PC-9 (cell line): ENCODE measurements around the gene SULT1A3. TPM values are rescaled to one million over a fixed set of nuclear protein-coding genes. Genes with fewer than 3 reads are reported as not detected.

Experiments
- BruUV-seq: library from RNA; stranded (reverse); fragments of 400-500 nt; replicated peaks from 2 replicates; lab custom pipeline; 2021; lab: Mats Ljungman, UMichigan
- CTCF ChIA-PET: fragments of 300-600 bp; sonication (Branson Sonifier 250); formaldehyde crosslinking; loops from one replicate; lab custom pipeline; 2022; ENCODE audit warnings: antibody characterized with exemption; lab: Charles Lee
- POLR2A ChIA-PET: fragments of 300-600 bp; sonication (Branson Sonifier 250); formaldehyde crosslinking; loops from one replicate; lab custom pipeline; 2022; ENCODE audit warnings: antibody characterized with exemption; ENCODE audit not compliant: unreplicated experiment; lab: Charles Lee
- DNase-seq, 2 experiments: peaks; one replicate each; pipeline versions ENCODE4 v3.0.0 to v3.0.0-alpha.2; 2015 to 2022; ENCODE audit warnings: mixed read lengths in 1 of 2
- H2AFZ ChIP-seq: fragments of 200-600 bp; sonication (generic); 2 replicates; pipeline ENCODE4 v1.8.1; 2017; ENCODE audit warnings: antibody characterized with exemption
- H3F3A ChIP-seq: fragments of 200-600 bp; sonication (generic); 2 replicates; pipeline ENCODE4 v1.8.1; 2017; ENCODE audit warnings: antibody characterized with exemption, mild to moderate bottlenecking, low read depth; ENCODE audit not compliant: insufficient read depth
- H3K27ac ChIP-seq: fragments of 200-600 bp; sonication (generic); 2 replicates; pipeline ENCODE4 v1.6.1; 2016; ENCODE audit warnings: mixed run types
- H3K27me3 ChIP-seq: fragments of 200-600 bp; sonication (generic); 2 replicates; pipeline ENCODE4 v1.6.1; 2016; ENCODE audit warnings: low read depth, mixed run types; ENCODE audit not compliant: insufficient read depth
- H3K36me3 ChIP-seq: fragments of 200-600 bp; sonication (generic); 2 replicates; pipeline ENCODE4 v1.6.1; 2016; ENCODE audit warnings: low read depth, mixed run types
- H3K4me1 ChIP-seq: fragments of 200-600 bp; sonication (generic); replicated peaks from 2 replicates; pipeline ENCODE4 v1.6.1; 2016; ENCODE audit warnings: mixed run types; ENCODE audit not compliant: insufficient read depth
- H3K4me2 ChIP-seq: fragments of 200-600 bp; sonication (generic); 2 replicates; pipeline ENCODE4 v1.6.1; 2017; ENCODE audit warnings: mixed run types
- H3K4me3 ChIP-seq: fragments of 200-600 bp; sonication (generic); 2 replicates; pipeline ENCODE4 v1.6.1; 2016; ENCODE audit warnings: mixed run types
- H3K79me2 ChIP-seq: fragments of 200-600 bp; sonication (generic); 2 replicates; pipeline ENCODE4 v1.6.1; 2017; ENCODE audit warnings: low read depth, mixed run types
- H3K9me2 ChIP-seq: fragments of 200-600 bp; sonication (generic); 2 replicates; pipeline ENCODE4 v1.8.1; 2017; ENCODE audit warnings: mild to moderate bottlenecking; ENCODE audit not compliant: insufficient read depth
- H3K9me3 ChIP-seq: fragments of 200-600 bp; sonication (generic); 2 replicates; pipeline ENCODE4 v1.8.1; 2016; ENCODE audit warnings: low read depth; ENCODE audit not compliant: insufficient read depth
- H4K20me1 ChIP-seq: fragments of 200-600 bp; sonication (generic); 2 replicates; pipeline ENCODE4 v1.8.1; 2017; ENCODE audit not compliant: insufficient read depth
- EZH2 ChIP-seq: fragments of 200-600 bp; sonication (generic); IDR thresholded peaks from 2 replicates; pipeline ENCODE4 v1.8.0; 2017; ENCODE audit warnings: antibody characterized with exemption, low read depth
- intact Hi-C: fragments of 100-400 bp; cut with micrococcal nuclease; formaldehyde crosslinking; loops from one replicate; pipeline ENCODE4 v1.10.0; 2022; ENCODE audit not compliant: unreplicated experiment
- total RNA-seq: library from RNA; stranded (reverse); gene quantifications from 2 replicates; pipeline ENCODE4 v1.2.3, GENCODE V29; 2021
- TF ChIP-seq, protein P1 (sequence below): fragments of 200-600 bp; sonication (generic); conservative IDR thresholded peaks from 2 replicates; pipeline ENCODE4 v1.6.1; 2017; ENCODE audit warnings: mixed run types, antibody characterized with exemption, mild to moderate bottlenecking, moderate library complexity

The SULT1A3 gene
- total RNA-seq, 1 experiment from 2014 or later, result 103 TPM

DNA sequence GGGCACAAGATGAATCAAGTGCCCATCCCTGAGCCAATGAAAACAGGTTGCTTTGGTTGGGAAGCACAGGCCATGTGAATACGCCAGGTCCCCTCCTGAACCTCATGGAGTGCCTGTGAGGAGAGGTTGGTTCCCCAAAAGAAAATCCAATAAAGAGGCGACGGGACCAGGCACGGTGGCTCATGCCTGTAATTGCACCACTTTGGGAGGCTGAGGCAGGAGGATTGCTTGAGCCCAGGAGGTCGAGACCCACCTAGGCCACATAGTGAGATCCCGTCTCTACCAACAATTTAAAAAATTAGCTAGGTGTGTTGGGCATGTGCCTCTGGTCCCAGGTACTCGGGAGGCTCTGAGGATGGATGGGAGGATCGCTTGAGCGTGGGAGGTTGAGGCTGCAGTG is 19.1 kb upstream of the SULT1A3 start:
- Histone ChIP-seq H4K20me1 (no peaks in the 10 kb centered on the region), H3K9me3 (no peaks in the 10 kb centered on the region), H3K4me2 (no peak overlapping the region), H3K4me1 (peaks cover 14% of the 10 kb centered on the region), H3K79me2 (no peaks in the 10 kb centered on the region), H2AFZ (no peak overlapping the region), H3K36me3 (no peaks in the 10 kb centered on the region), H3K4me3 (no peak overlapping the region), H3K27ac (no peak overlapping the region), H3K27me3 (no peaks in the 10 kb centered on the region), H3K9me2 (no peaks in the 10 kb centered on the region), H3F3A (peaks cover 20% of the 10 kb centered on the region; the same call in 1 of the 2 replicates)
- TF ChIP-seq, protein P1, sequence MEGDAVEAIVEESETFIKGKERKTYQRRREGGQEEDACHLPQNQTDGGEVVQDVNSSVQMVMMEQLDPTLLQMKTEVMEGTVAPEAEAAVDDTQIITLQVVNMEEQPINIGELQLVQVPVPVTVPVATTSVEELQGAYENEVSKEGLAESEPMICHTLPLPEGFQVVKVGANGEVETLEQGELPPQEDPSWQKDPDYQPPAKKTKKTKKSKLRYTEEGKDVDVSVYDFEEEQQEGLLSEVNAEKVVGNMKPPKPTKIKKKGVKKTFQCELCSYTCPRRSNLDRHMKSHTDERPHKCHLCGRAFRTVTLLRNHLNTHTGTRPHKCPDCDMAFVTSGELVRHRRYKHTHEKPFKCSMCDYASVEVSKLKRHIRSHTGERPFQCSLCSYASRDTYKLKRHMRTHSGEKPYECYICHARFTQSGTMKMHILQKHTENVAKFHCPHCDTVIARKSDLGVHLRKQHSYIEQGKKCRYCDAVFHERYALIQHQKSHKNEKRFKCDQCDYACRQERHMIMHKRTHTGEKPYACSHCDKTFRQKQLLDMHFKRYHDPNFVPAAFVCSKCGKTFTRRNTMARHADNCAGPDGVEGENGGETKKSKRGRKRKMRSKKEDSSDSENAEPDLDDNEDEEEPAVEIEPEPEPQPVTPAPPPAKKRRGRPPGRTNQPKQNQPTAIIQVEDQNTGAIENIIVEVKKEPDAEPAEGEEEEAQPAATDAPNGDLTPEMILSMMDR, result no peak
- no peak for TF ChIP-seq EZH2
- CTCF ChIA-PET, result interaction anchor here (0.6 kb wide), 2 partner anchors 88 to 221 kb away, joined by 3 to 8 read pairs; no protein-coding TSS in a partner anchor
- intact Hi-C loops, result no loop called here
- POLR2A ChIA-PET, result interaction anchor here (0.7 kb wide), 1 partner anchor 276 kb away, joined by 3 read pairs; no protein-coding TSS in a partner anchor
- DNase-seq, result no peak
- BruUV-seq, result no TSS peak

DNA sequence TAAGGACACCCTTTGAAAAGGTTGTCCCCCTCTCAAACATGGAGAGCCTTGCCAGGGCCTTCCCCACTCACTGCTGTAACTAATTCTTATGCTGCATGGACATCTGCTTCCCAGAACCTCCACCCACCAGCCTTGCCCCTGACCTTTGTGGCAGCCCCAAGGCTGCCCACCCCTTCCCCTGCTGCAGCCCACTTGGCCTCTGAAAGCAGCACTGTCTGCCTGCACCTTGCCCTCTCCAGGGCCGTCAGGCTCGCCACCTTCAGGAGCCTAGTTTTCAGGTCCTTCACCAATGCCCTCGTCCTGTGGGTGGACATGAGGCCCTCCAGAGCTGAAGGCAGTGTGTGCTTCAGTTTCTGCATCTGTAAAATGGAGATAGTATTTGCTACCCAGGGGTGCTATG is 18.3 kb upstream of the SULT1A3 start:
- POLR2A ChIA-PET, result interaction anchor here (0.6 kb wide), 1 partner anchor 238 kb away, joined by 3 read pairs; no protein-coding TSS in a partner anchor

DNA sequence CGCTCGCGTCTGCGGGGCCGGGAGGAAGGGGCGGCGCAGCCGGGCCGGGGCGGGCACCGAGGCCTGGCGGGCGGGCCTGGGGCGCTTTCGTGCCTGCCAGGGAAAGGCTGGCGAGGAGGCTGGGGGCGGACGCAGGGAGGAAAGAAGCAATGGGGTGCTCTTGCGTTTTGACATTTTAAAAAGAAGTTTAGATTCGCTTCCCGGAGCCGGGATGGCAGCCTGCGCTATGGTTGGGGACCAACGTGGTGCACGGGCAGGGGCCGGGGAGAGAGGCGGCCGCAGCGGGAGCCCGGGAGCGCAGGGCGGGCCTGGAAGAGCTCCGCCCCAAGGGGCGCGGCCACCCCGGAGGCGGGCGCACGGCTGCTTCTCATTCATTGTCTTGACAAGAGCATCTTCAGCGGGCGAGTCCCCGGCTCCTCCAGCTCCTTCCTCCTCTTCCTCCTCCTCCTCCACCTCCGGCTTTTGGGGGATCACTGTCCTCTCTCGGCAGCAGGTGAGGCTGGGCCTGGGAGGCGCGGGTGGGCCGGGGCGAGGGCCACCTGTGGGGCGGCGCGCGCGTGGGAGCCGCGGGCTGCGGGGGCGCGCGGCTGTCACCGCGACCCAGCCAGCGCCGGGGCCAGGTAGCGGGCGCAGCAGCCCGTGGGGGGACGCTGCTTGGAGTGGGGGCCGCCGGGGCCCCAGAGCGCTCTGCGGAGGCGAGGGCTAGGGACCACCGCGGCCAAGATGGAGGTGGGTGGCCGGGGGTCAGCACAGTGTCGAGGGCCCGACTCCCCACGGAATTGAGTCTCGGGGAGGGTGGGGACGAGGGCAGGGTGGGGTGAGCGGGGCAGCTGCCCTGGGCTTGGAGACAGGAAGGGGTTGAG is 15.6 kb upstream of the SULT1A3 start, which contains the start of gene CORO1A:
Gene CORO1A (plus strand): TSS at position 370 of the 863 bp plus-strand sequence. CDS start 1,608 bp downstream, outside the sequence.
- H2AFZ ChIP-seq, result peak within 1 kb of the TSS; percentile 85
- ChIA-PET POLR2A (interaction anchor here (0.9 kb wide), 1 partner anchor 716 kb away, joined by 5 read pairs; no protein-coding TSS in a partner anchor), CTCF (interaction anchor here (0.6 kb wide), 2 partner anchors 71 to 72 kb away, joined by 3 to 11 read pairs; no protein-coding TSS in a partner anchor)
- H3F3A ChIP-seq, result peaks cover 24% of the 10 kb centered on the region; the same call in 1 of the 2 replicates
- no peaks in the 10 kb centered on the region for H3K79me2 ChIP-seq
- H3K4me1 ChIP-seq, result peaks cover 8% of the 10 kb centered on the region
- no TSS peak for BruUV-seq
- peak within 1 kb of the TSS; percentile 87 for H3K4me2 ChIP-seq
- H3K36me3 ChIP-seq, result no peaks in the 10 kb centered on the region
- peak within 1 kb of the TSS; percentile 69 for H3K4me3 ChIP-seq
- no peaks in the 10 kb centered on the region for H3K9me2 ChIP-seq
- H3K9me3 ChIP-seq, result no peaks in the 10 kb centered on the region
- DNase-seq, result peak; percentile 61 to 91
- no peaks in the 10 kb centered on the region for H4K20me1 ChIP-seq
- intact Hi-C loops, result no loop called here
- H3K27ac ChIP-seq, result peak within 1 kb of the TSS; percentile 71
- TF ChIP-seq, protein P1, result no peak
- TF ChIP-seq EZH2, result no peak
- no peaks in the 10 kb centered on the region for H3K27me3 ChIP-seq

More for the DNA sequence above, 18.3 kb upstream of the SULT1A3 start:
- Histone ChIP-seq H3K4me3 (no peak overlapping the region), H3K9me3 (no peaks in the 10 kb centered on the region), H3F3A (peaks cover 24% of the 10 kb centered on the region; the same call in 1 of the 2 replicates), H3K36me3 (no peaks in the 10 kb centered on the region), H3K79me2 (no peaks in the 10 kb centered on the region), H3K27me3 (no peaks in the 10 kb centered on the region), H2AFZ (no peak overlapping the region), H3K4me1 (peaks cover 14% of the 10 kb centered on the region), H3K4me2 (no peak overlapping the region), H3K27ac (no peak overlapping the region), H3K9me2 (no peaks in the 10 kb centered on the region), H4K20me1 (no peaks in the 10 kb centered on the region)
- CTCF ChIA-PET, result interaction anchor here (0.6 kb wide), 1 partner anchor 24 kb away, joined by 4 read pairs; no protein-coding TSS in a partner anchor
- BruUV-seq, result no TSS peak
- TF ChIP-seq EZH2, result no peak
- TF ChIP-seq, protein P1, result no peak
- DNase-seq, result no peak
- intact Hi-C loops, result no loop called here
